ENCODE measurements around the gene PRKCA.

PRKCA gene

DNA sequence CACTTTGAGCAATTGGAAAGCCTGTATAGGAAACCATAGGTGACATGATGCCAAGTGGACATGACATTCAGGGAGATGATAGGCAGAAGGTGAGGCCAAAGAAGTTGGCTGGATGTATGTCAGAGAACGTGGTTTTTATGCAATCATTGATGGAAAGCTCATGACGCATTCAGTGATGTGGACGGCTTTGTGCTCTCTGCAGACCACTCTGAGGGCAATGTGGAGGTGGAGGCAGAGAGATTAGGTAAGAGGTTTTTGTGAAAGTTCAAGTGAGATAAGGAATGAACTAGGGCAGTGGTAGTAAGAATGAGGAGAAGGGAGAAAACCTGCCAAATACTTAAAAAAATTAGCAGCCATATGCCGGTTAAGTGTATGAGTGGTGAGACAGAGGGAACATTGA is 99.0 kb downstream of the PRKCA start:
- Histone ChIP-seq H3K4me3 (no peak overlapping the region), H3K4me1 (peaks cover 11% of the 10 kb centered on the region; the same call in 1 of the 2 replicates), H3K27me3 (ENCODE audit: low read depth) (no peaks in the 10 kb centered on the region), H3K9me3 (no peaks in the 10 kb centered on the region), H3K36me3 (replicated peaks) (no peaks in the 10 kb centered on the region)
- in situ Hi-C loops (cut with MboI; ENCODE audit: low sequenced_read_pairs): no loop called here
- no peak for DNase-seq (ENCODE audit: low spot score in 2 of 2)

DNA sequence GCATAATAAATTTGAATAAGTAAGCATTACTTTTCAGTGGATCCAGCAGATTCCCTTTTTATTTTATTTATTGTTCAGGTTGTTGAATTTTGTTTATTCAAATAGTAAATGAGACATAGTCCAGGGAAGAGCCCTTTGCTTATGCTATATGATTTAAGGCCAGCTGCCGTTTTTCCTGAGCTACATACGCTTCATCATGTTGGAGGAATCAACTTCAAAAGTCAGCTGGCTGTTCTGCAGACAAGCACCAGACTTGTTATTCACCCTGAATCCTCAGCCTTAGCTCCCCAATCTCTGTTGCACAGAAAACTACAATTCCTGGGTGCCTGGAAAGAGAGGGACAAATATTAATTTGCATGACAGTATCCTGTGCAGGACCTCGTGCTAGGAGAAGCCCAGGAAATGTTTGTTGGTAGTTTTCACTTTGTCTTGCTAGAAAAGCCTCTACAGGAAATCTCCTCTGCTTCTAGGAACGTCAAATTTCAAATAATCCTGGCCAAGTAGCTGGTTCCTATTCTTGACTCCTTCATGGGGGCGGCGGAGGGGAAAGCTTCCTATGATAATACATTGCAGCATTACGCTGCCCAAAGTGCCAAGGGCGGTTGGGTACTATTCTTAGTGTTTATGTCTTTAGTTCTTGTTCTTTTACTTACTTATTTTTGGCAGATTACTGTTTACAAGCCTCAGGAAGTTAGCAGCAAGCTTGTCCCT is 101.6 kb downstream of the PRKCA start:
- Histone ChIP-seq H3K36me3 (replicated peaks) (no peaks in the 10 kb centered on the region), H3K27me3 (ENCODE audit: low read depth) (no peaks in the 10 kb centered on the region), H3K9me3 (no peaks in the 10 kb centered on the region), H3K4me3 (no peak overlapping the region), H3K4me1 (peaks cover 11% of the 10 kb centered on the region; the same call in 1 of the 2 replicates)
- DNase-seq (ENCODE audit: low spot score in 2 of 2): no peak
- in situ Hi-C loops (cut with MboI; ENCODE audit: low sequenced_read_pairs): no loop called here

DNA sequence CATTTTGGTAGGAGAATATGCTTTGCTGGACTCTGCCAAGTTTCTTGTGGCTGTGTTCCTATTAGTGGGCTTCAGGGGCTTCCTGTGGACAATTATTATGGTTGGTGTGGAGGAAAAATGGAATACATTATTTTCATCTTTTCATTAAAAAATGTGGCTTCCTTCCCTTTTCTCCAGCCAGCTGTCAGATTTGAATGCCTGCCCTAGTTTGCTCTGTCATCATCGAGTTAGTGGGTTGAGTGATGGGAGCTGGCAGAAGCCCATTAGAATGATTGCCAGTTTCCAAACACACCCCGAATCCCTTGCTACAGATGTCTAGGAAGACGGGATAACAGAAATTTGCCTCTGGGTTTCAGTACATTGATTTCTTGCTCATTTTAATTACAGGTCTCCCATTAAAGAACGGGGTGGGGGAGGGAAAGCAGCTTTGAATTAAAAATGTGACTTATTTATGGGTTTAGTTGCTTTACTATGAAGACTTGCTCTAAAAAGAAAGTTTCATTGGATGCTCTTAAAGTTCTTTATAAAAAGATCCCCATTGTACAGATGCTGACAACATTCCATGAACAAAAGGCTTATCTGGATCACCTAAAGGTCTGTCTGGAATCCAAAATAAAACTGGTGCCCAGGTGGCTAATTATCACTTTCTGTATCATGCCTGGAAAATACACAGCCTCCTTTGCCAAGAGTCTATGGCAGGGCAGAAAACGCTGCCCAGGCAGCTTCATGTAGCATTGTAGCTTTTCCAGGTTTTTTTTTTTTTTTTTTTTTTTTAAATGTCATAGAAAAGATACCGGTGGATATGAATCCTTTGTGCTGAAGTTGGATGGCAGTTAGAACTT is 103.6 kb downstream of the PRKCA start:
- in situ Hi-C loops (cut with MboI; ENCODE audit: low sequenced_read_pairs): no loop called here

DNA sequence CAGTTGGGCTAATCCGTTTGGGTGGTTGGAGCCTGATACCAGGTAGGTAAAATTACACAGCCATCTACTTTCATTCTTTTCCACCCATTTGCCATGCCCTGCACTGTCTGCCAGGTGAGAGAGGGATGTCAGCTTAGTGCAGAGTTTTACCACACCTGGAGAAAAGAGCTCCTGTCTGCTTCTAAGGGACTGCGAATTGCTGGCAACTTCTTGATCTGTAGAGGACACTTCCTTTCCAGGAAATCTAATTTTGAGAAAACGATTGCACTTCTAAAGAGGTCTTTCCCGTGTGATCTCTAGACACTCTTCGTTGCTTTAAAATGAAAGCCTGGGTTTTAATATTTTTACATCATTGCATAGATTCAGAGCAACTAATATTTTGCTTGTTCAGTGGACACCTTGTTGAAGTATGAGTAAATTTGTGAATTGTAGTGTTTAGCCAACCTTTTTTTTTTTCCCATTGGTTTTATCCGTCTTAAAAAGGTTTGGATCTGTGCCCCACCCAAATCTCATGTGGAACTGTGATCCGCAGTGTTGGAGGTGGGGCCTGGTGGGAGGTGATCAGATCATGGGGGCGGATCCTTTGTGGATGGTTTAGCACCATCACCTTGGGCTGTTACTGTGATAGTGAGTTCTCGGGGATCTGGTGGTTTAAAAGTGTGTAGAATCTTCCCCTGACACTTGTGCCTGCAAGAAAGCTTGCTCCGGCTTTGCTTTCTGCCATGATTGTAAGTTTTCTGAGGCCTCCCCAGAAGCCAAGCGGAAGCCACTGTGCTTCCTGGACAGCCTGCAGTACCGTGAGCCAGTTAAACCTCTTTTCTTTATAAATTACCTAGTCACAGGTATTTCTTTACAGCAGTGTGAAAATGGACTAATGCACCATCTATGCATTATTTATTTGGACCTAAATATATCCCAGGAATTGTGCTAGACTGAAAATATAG is 104.6 kb downstream of the PRKCA start:
- no peaks in the 10 kb centered on the region for H3K36me3 ChIP-seq (replicated peaks)
- H3K27me3 ChIP-seq (ENCODE audit: low read depth): no peaks in the 10 kb centered on the region
- H3K9me3 ChIP-seq: no peaks in the 10 kb centered on the region
- no peak overlapping the region for H3K4me3 ChIP-seq
- H3K4me1 ChIP-seq: peaks cover 11% of the 10 kb centered on the region; the same call in 1 of the 2 replicates
- in situ Hi-C loops (cut with MboI; ENCODE audit: low sequenced_read_pairs): no loop called here
- no peak for DNase-seq (ENCODE audit: low spot score in 2 of 2)

More for the DNA sequence above, 103.6 kb downstream of the PRKCA start:
- H3K9me3 ChIP-seq: no peaks in the 10 kb centered on the region
- H3K4me3 ChIP-seq: no peak overlapping the region
- peaks cover 11% of the 10 kb centered on the region; the same call in 1 of the 2 replicates for H3K4me1 ChIP-seq
- no peaks in the 10 kb centered on the region for H3K36me3 ChIP-seq (replicated peaks)
- DNase-seq (ENCODE audit: low spot score in 2 of 2): no peak
- no peaks in the 10 kb centered on the region for H3K27me3 ChIP-seq (ENCODE audit: low read depth)

DNA sequence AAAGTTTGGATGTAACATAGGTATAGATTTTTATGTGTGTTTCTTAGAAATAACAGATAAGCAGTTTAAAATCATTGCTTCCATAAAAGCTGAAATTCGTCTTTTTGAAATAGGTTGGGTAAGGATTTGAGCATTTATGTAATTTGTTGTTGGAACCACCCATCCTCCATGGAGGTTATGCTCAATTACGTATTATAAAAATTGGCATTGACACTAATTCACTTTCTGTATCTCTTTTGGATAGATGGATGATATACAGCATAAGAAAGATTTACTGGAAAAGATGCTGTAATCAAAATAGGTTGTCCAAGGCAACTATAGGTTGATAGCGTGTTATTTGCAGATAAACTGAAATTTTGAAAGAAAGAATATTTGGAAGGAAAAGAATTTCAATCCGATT is 105.5 kb downstream of the PRKCA start:
- Histone ChIP-seq H3K36me3 (replicated peaks) (no peaks in the 10 kb centered on the region), H3K4me3 (no peak overlapping the region), H3K9me3 (no peaks in the 10 kb centered on the region), H3K27me3 (ENCODE audit: low read depth) (no peaks in the 10 kb centered on the region), H3K4me1 (peaks cover 11% of the 10 kb centered on the region; the same call in 1 of the 2 replicates)
- in situ Hi-C loops (cut with MboI; ENCODE audit: low sequenced_read_pairs): no loop called here
- DNase-seq (ENCODE audit: low spot score in 2 of 2): no peak

DNA sequence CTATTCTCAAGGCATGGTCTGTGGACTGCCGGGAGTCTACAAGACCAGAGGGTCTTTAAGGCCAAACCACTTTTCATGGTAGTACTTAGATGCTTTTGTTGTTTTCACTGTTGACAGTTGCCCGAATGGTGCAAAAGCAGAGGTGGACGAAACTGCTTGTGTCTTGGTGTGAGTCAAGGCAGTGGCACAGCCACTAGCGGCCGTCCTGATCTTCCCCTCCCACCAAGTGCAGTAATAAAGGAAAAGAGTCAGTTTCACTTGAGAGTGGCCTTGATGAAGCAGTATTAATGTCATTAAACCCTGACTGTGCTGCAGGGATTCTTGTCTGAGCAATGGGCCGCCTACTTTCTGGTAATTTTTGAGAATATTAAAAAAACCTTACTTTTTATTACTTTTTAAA is 109.1 kb downstream of the PRKCA start:
- no peaks in the 10 kb centered on the region for H3K4me1 ChIP-seq
- H3K27me3 ChIP-seq (ENCODE audit: low read depth): no peaks in the 10 kb centered on the region
- no peaks in the 10 kb centered on the region for H3K36me3 ChIP-seq (replicated peaks)
- DNase-seq (ENCODE audit: low spot score in 2 of 2): no peak
- H3K4me3 ChIP-seq: no peak overlapping the region
- no peaks in the 10 kb centered on the region for H3K9me3 ChIP-seq
- in situ Hi-C loops (cut with MboI; ENCODE audit: low sequenced_read_pairs): no loop called here

DNA sequence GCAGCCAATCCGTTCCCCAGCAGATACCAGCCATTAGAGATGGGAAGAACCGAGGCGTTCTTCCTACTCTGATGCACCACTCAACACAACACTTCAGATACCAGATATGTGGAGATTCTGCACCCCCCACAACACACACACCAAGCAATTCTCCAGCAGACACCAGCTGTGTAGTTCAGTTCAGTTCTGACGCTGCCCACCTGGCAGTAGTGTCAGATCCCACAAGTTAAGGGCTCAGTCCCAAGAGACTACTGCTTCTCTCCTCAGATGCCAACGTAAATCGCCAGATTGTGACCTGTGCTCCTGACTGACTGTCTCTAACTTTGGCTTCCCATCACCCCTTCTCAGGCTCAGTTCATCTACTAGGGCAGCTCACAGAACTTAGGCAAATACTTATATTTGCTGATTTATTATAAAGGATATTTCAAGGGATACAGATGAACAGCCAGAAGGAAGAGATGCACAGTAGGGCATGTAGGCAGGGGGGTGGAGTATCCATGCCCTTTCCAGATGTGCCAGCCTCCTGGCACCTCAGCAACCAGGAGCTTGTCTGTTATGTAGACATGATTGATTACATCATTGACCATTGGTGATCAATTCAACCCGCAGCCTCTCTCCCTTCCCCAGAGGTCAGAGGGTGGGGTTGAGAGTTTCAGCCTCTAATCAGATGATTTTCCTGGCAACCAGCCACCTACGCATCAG is 110.6 kb downstream of the PRKCA start:
- in situ Hi-C loops (cut with MboI; ENCODE audit: low sequenced_read_pairs): no loop called here
- Histone ChIP-seq H3K4me3 (no peak overlapping the region), H3K27me3 (ENCODE audit: low read depth) (no peaks in the 10 kb centered on the region), H3K4me1 (no peaks in the 10 kb centered on the region), H3K36me3 (replicated peaks) (no peaks in the 10 kb centered on the region), H3K9me3 (no peaks in the 10 kb centered on the region)
- DNase-seq (ENCODE audit: low spot score in 2 of 2): no peak

DNA sequence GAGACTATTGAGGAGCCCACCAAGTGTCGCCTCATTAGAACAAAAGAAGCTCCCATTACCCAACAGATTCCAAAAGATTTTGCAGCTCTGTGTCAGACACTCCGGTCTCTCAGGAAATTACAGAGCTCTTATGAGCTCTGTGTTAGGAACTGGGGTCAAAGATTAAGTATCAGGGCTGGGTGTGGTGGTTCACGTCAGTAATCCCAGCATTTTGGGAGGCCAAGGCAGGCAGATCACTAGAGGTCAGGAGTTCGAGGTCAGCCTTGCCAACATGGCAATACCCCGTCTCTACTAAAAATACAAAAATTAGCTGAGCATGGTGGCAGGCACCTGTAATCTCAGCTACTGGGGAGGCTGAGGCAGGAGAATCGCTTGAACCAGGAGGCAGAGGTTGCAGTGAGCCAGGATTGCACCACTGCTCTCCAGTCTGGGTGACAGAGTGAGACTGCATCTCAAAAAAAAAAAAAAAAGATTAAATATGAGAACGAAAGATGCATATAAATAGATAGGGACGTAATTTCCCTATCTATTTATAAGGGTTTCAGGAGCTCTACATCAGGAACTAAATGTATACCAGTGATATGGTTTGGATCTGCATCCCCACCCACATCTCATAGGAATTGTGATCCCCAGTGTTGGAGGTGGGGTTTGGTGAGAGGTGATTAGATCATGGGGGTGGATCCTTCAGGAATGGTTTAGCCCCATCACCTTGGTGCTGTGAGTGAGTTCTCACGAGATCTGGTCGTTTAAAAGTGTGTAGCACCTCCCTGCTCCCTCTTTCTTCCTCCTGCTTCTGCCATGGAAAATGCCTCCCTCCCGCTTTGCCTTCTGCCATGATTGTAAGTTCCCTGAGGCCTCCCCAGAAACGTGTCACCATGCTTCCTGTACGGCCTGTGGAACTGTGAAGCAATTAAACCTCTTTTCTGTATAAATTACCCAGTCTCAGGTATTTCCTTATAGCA is 111.4 kb downstream of the PRKCA start:
- Histone ChIP-seq H3K27me3 (ENCODE audit: low read depth) (no peaks in the 10 kb centered on the region), H3K36me3 (replicated peaks) (no peaks in the 10 kb centered on the region), H3K4me1 (no peaks in the 10 kb centered on the region), H3K4me3 (no peak overlapping the region), H3K9me3 (no peaks in the 10 kb centered on the region)
- DNase-seq (ENCODE audit: low spot score in 2 of 2): no peak
- in situ Hi-C loops (cut with MboI; ENCODE audit: low sequenced_read_pairs): no loop called here

DNA sequence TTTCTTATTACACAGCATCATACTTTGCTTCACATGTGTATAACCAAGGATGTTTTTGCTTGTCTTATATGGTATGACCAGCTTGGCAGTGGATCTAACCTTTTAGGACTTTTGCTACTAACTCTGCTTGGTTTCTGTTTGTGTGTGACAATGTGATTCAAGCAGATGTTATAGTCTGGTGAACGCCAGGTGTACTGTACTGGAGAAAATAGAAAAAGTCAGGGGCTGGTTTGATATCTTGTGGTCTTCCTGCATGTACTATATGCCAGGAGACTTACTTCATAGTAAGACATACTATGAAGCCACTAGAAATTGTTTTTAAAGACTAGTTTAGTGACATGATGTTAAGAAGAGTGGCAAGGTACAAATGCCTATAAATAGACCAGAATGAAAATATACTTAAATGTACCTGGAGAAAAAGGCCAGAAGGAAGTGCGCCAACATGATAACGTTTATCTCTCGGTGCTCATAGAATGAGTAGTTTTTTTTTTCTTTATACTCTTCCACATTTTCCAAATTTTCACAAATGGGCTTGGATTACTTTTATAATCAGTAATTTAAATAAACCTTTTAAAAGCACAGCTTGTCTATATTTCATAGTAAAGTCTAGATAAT is 112.3 kb downstream of the PRKCA start:
- in situ Hi-C loops (cut with MboI; ENCODE audit: low sequenced_read_pairs): no loop called here
- no peak for DNase-seq (ENCODE audit: low spot score in 2 of 2)
- Histone ChIP-seq H3K4me3 (no peak overlapping the region), H3K27me3 (ENCODE audit: low read depth) (no peaks in the 10 kb centered on the region), H3K36me3 (replicated peaks) (no peaks in the 10 kb centered on the region), H3K9me3 (no peaks in the 10 kb centered on the region), H3K4me1 (no peaks in the 10 kb centered on the region)

DNA sequence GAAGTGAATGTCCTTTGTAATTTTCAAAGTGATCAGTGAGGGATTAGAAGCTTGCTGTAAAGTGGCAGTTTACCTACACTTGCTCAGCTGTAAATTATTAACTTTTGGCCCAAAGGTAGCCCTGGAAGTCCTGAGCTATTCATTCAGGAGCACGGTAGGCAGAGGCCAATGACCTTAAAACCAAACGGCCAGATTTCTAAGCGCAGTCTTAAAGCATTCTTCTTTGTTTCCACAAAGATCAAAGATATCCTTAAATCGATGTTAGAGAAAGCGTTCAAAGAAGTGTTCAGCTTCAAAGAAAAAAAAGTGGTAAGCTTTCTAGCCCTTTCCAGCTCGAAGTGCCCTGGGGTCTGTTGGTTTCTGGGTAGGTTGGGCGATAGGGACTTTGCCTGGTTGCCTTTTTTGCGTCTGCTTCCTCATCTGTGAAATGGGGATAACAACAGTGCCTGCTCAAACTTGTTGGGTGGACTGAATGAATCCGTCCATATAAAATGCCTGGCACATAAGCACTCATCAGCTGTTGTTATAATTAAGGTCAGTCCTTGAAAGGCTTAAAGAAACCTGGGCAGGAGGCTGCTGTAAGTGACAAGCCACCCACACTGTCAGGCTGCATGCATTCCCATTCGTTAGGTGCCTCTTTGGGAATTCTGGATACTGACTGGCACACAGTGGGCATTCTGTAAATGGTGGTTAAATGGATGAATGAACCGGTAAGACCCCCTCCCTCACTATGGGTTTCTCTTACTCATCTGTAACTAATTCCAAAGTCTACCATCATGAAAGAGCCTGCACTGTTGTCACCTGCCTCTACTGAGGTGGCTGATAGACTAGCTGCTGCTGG is 113.2 kb downstream of the PRKCA start:
- Histone ChIP-seq H3K27me3 (ENCODE audit: low read depth) (no peaks in the 10 kb centered on the region), H3K4me1 (no peaks in the 10 kb centered on the region), H3K9me3 (no peaks in the 10 kb centered on the region), H3K36me3 (replicated peaks) (no peaks in the 10 kb centered on the region), H3K4me3 (no peak overlapping the region)
- in situ Hi-C loops (cut with MboI; ENCODE audit: low sequenced_read_pairs): no loop called here
- no peak for DNase-seq (ENCODE audit: low spot score in 2 of 2)

DNA sequence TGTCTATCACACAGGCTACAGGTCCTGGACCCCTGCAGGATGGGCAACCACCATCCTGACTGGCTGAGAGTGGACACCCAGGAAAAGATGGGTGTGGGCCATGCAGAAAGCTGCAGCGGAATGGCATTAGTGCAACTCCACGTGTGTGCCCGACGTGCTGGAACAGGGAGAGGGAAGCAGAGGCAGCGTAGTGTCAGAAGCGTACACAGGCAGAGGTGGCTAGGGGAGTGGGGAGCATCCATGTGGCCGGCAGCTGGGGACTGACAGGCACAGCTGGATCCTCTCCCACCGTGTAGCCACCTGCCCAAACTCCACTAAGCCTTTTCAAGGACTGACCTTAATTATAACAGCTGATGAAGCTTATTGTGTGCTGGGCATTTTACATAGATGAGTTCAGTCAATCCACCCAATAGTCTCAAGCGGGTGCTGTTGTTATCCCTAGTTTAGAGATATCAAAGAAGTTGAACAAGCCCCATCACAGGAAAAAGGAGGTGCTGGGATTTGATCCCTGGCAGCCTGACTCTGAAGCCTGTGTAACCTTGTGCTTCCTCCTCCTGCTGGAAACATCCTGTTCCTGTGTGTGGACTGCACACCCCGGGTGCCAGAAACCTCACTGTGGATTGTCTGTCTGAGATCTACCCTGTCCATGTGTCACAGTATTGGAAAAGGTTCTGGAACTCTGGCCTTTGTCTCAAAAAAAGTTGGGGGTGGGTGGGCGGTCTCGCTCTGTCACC is 114.0 kb downstream of the PRKCA start:
- Histone ChIP-seq H3K4me3 (no peak overlapping the region), H3K4me1 (peaks cover 5% of the 10 kb centered on the region), H3K9me3 (no peaks in the 10 kb centered on the region), H3K27me3 (ENCODE audit: low read depth) (no peaks in the 10 kb centered on the region), H3K36me3 (replicated peaks) (no peaks in the 10 kb centered on the region)
- in situ Hi-C loops (cut with MboI; ENCODE audit: low sequenced_read_pairs): no loop called here
- no peak for DNase-seq (ENCODE audit: low spot score in 2 of 2)
